OCI-LY1 (cell line): Measurements from ENCODE around the gene PCDHB2.
"Not testable (repeated sequence)": the region's sequence is repeated elsewhere in the genome, so short reads cannot be mapped to it uniquely, and the experiment has no call there.

Source experiments
- H2AFZ ChIP-seq: fragments of 200-600 bp; sonication (generic), shearing (Covaris generic); 2 replicates; pipeline ENCODE4 v1.6.0; 2014; ENCODE audit warnings: antibody characterized with exemption, mild to moderate bottlenecking, low read length
- H3F3A ChIP-seq: fragments of 200-600 bp; sonication (generic), shearing (Covaris generic); 2 replicates; pipeline ENCODE4 v1.6.0; 2014; ENCODE audit warnings: mild to moderate bottlenecking, antibody characterized with exemption, low read length, moderate library complexity; ENCODE audit not compliant: insufficient read depth
- H3K27ac ChIP-seq: fragments of 200-600 bp; sonication (generic); 2 replicates; pipeline ENCODE4 v1.5.1; 2014; ENCODE audit warnings: low read length, mixed run types, mild to moderate bottlenecking, low read depth; ENCODE audit not compliant: poor library complexity, severe bottlenecking
- H3K27me3 ChIP-seq: fragments of 200-600 bp; sonication (generic); 2 replicates; pipeline ENCODE4 v1.6.0; 2014; ENCODE audit warnings: antibody characterized with exemption, mild to moderate bottlenecking, low read length, moderate library complexity; ENCODE audit not compliant: insufficient read depth
- H3K36me3 ChIP-seq: fragments of 200-600 bp; sonication (generic); 2 replicates; pipeline ENCODE4 v1.6.1; 2014; ENCODE audit warnings: mild to moderate bottlenecking, antibody characterized with exemption, low read length, moderate library complexity, mixed read lengths; ENCODE audit not compliant: insufficient read depth
- H3K4me1 ChIP-seq: fragments of 200-600 bp; sonication (generic); 2 replicates; pipeline ENCODE4 v1.5.1; 2014; ENCODE audit warnings: mild to moderate bottlenecking, low read length, moderate library complexity; ENCODE audit not compliant: insufficient read depth, severe bottlenecking
- H3K4me2 ChIP-seq: fragments of 200-600 bp; sonication (generic), shearing (Covaris generic); 2 replicates; pipeline ENCODE4 v1.6.1; 2014; ENCODE audit warnings: low read length
- H3K4me3 ChIP-seq: fragments of 200-600 bp; sonication (generic); 2 replicates; pipeline ENCODE4 v1.5.1; 2014; ENCODE audit warnings: low read length, low read depth, mild to moderate bottlenecking, mixed read lengths; ENCODE audit not compliant: poor library complexity, severe bottlenecking
- H3K79me2 ChIP-seq: fragments of 200-600 bp; shearing (Covaris generic); 2 replicates; pipeline ENCODE4 v1.6.1; 2016; ENCODE audit warnings: mixed run types, low read length, mixed read lengths; ENCODE audit not compliant: insufficient read depth
- H3K9ac ChIP-seq: fragments of 200-600 bp; sonication (generic), shearing (Covaris generic); 2 replicates; pipeline ENCODE4 v1.6.1; 2014; ENCODE audit warnings: mild to moderate bottlenecking, low read length, mixed read lengths
- H3K9me2 ChIP-seq: fragments of 200-600 bp; sonication (generic), shearing (Covaris generic); 2 replicates; pipeline ENCODE4 v1.6.1; 2014; ENCODE audit warnings: low read depth, mild to moderate bottlenecking, low read length, mixed read lengths
- H3K9me3 ChIP-seq: fragments of 200-600 bp; shearing (Covaris generic); 2 replicates; pipeline ENCODE4 v1.6.1; 2014; ENCODE audit warnings: low read length, mixed read lengths
- H4K20me1 ChIP-seq: fragments of 200-600 bp; sonication (generic), shearing (Covaris generic); 2 replicates; pipeline ENCODE4 v1.6.0; 2016; ENCODE audit warnings: mild to moderate bottlenecking, low read length; ENCODE audit not compliant: insufficient read depth
- CTCF ChIP-seq: fragments of 200-600 bp; sonication (generic), shearing (Covaris generic); IDR thresholded peaks from 2 replicates; pipeline ENCODE4 v1.5.1; 2017; ENCODE audit warnings: mild to moderate bottlenecking, antibody characterized with exemption, low read length, moderate library complexity, mixed read lengths
- EZH2 ChIP-seq: fragments of 200-600 bp; sonication (generic), shearing (Covaris generic); IDR thresholded peaks from 2 replicates; pipeline ENCODE4 v1.8.0; 2017; ENCODE audit warnings: borderline replicate concordance, mixed run types, mild to moderate bottlenecking, antibody characterized with exemption, low read length, moderate library complexity, mixed read lengths

The PCDHB2 gene

GRCh38 chr5:141127305-141127704 lies 32.9 kb downstream of the PCDHB2 start:
- H3K79me2 ChIP-seq = no peaks in the 10 kb centered on the region
- H3F3A ChIP-seq = no peaks in the 10 kb centered on the region
- H3K9ac ChIP-seq = no peak overlapping the region
- no peaks in the 10 kb centered on the region for H3K27me3 ChIP-seq
- no peaks in the 10 kb centered on the region for H3K9me2 ChIP-seq
- no peaks in the 10 kb centered on the region for H3K36me3 ChIP-seq
- H3K4me3 ChIP-seq = no peak overlapping the region
- no peak overlapping the region for H3K27ac ChIP-seq
- H4K20me1 ChIP-seq = no peaks in the 10 kb centered on the region
- no peak overlapping the region for H2AFZ ChIP-seq
- H3K4me1 ChIP-seq = no peaks in the 10 kb centered on the region
- H3K9me3 ChIP-seq = no peaks in the 10 kb centered on the region
- no peak overlapping the region for H3K4me2 ChIP-seq
- TF ChIP-seq CTCF = no peak
- no peak for TF ChIP-seq EZH2

GRCh38 chr5:141135030-141135717 lies 40.8 kb downstream of the PCDHB2 start, which contains the start of gene PCDHB5:
PCDHB5 (plus strand) TSS chr5:141135206; CDS start chr5:141135435, 229 bp downstream.
- H3K9me2 ChIP-seq = no peaks in the 10 kb centered on the region
- H3K27me3 ChIP-seq = no peaks in the 10 kb centered on the region
- no peak within 1 kb of the TSS for H3K27ac ChIP-seq
- TF ChIP-seq CTCF = peak; percentile 27; the same call in 1 of the 2 replicates
- TF ChIP-seq EZH2 = no peak
- H3K4me2 ChIP-seq = no peak within 1 kb of the TSS
- no peaks in the 10 kb centered on the region for H3K79me2 ChIP-seq
- no peak within 1 kb of the TSS for H2AFZ ChIP-seq
- no peak within 1 kb of the TSS for H3K4me3 ChIP-seq
- H4K20me1 ChIP-seq = no peaks in the 10 kb centered on the region
- no peaks in the 10 kb centered on the region for H3K4me1 ChIP-seq
- H3K9ac ChIP-seq = no peak within 1 kb of the TSS
- no peaks in the 10 kb centered on the region for H3K36me3 ChIP-seq
- no peaks in the 10 kb centered on the region for H3K9me3 ChIP-seq
- no peaks in the 10 kb centered on the region for H3F3A ChIP-seq

GRCh38 chr5:141135718-141136266 lies 41.4 kb downstream of the PCDHB2 start:
- H3K9me3 ChIP-seq = no peaks in the 10 kb centered on the region
- H3K4me2 ChIP-seq = no peak overlapping the region
- H3K27ac ChIP-seq = no peak overlapping the region
- no peaks in the 10 kb centered on the region for H4K20me1 ChIP-seq
- H3K9me2 ChIP-seq = no peaks in the 10 kb centered on the region
- H3K4me1 ChIP-seq = no peaks in the 10 kb centered on the region
- H3K79me2 ChIP-seq = no peaks in the 10 kb centered on the region
- no peaks in the 10 kb centered on the region for H3K27me3 ChIP-seq
- TF ChIP-seq EZH2 = no peak
- TF ChIP-seq CTCF = no peak
- H3K9ac ChIP-seq = no peak overlapping the region
- no peaks in the 10 kb centered on the region for H3K36me3 ChIP-seq
- no peak overlapping the region for H2AFZ ChIP-seq
- H3K4me3 ChIP-seq = no peak overlapping the region
- H3F3A ChIP-seq = no peaks in the 10 kb centered on the region

- not testable (repeated sequence) for H3K27me3 ChIP-seq, H4K20me1 ChIP-seq, H3K4me3 ChIP-seq, H3K4me1 ChIP-seq, H2AFZ ChIP-seq, H3K9me3 ChIP-seq, H3F3A ChIP-seq, H3K36me3 ChIP-seq, H3K4me2 ChIP-seq, H3K27ac ChIP-seq, H3K9ac ChIP-seq, H3K9me2 ChIP-seq, H3K79me2 ChIP-seq
These were observed 42.9 kb downstream of the PCDHB2 start for GRCh38 chr5:141137346-141137745.
